HG03060 (cell line): ENCODE results near the gene RBM8A.

Experiments used
- ATAC-seq: cut with Tn5 transposase; IDR thresholded peaks from one replicate; pipeline ENCODE4 v1.9.1; 2021; ENCODE audit warnings: low read depth, moderate number of reproducible peaks; ENCODE audit not compliant: unreplicated experiment

Gene RBM8A

GRCh38 chr1:145918144-145918991 is 8.9 kb downstream of the RBM8A start, which contains the start of gene PEX11B:
TSS of gene PEX11B (minus strand) at chr1:145918717. CDS start at chr1:145918688, 29 bp downstream.
- ATAC-seq, result peak; percentile 51

- no peak for ATAC-seq
Observed at GRCh38 chr1:145917595-145917994, 9.7 kb downstream of the RBM8A start.

- no peak for ATAC-seq
Observed at GRCh38 chr1:145916745-145917144, 10.5 kb downstream of the RBM8A start.

GRCh38 chr1:145912128-145912641 is 15.1 kb downstream of the RBM8A start:
- ATAC-seq, result no peak

DNA sequence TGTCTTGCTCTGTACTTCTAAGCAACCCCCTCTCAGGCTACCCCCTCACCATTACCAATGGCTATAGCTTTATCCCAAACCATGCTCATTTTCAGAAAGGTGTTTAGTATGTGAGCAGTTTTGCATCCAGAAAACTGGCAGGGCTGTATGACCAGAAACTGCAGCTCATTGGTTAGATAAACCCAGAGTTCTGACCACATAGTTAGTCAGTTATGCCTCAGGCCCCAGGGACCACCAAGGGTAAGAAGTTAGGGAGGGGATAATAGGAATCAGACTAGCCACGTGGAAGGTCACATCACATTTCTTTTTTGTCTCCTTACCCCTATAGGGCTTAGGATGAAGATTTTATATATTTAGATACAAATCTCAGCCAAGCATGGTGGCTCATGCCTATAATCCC is 18.6 kb downstream of the RBM8A start:
- ATAC-seq, result no peak

- no peak for ATAC-seq
Observed at GRCh38 chr1:145906954-145907753, 20.1 kb downstream of the RBM8A start.

GRCh38 chr1:145901312-145902021 is 25.8 kb downstream of the RBM8A start:
- no peak for ATAC-seq

DNA sequence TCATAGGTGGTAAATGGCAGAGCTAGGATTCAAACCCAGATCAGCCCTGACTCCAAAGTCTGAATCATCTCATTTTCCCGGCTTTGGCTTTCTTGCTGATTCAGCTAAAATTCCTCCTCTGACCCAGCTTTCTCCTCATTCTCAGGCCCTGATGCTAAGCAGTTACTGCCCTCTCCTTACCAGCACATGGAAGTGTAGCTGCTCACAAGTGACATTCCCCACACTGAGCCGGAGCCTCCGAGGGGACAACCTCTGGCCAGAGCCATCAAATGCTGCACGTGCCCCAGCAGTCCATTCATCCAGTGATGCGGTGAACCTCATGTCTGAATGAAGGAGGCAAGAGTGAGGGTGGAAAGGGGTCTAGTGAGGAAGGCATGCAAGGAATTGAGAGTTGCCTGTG is 28.5 kb downstream of the RBM8A start:
- no peak for ATAC-seq

DNA sequence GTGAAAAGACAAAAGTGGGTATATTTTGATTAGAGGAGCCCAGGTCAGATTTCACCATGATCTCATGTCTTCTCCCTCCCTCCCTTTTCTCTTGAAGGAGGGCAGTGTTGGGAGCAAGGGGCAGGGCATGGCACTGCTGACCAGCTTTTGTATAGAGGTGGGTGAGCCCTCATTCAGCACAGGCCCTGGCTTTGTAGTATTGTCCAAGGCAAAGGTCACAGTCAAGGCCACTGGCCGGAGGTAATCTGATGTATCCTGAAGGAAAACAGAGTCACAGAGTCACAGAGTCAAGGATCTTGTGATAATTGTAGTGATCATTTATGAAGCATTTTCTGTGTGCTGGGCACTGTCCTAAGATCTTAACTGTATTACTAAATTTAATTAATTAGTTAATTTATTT is 29.3 kb downstream of the RBM8A start:
- ATAC-seq, result no peak

GRCh38 chr1:145895471-145895870 is 31.8 kb downstream of the RBM8A start:
- ATAC-seq, result no peak

DNA sequence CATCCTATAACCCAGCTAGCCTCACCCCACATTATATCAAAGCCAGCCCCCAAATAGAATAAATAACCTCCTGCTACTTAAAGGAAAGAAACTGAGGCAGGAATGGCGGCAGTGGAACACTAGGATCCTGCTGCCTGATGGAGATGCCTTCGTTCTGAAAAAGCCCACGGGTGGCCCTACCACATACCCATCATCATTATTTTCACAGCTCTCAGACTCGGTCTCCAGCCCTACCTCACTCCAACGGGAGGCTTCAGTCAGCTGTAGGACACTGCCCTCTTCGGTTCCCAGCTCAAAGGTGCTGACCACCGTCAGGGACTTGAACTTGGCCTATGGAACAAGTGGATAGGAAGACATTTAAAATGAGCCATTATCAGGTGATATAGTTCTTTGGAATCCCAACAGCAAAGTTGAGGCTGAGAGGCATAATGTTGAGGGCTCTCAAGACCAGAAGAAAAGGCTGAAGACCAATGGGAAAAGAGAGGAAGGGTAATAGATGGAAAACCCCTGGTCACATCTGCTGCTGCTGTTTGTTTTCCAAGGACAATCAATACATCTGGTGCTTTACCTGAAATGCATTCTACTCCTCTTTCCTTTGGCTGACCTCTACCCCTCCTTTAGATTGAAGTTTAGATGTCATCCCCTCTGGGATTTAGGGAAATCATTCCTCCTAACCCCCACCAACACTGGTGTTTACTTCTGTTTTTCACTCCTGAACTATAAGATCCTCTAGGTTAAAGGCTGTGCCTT is 33.8 kb downstream of the RBM8A start:
- ATAC-seq, result no peak

GRCh38 chr1:145892486-145893087 is 34.7 kb downstream of the RBM8A start:
- no peak for ATAC-seq

DNA sequence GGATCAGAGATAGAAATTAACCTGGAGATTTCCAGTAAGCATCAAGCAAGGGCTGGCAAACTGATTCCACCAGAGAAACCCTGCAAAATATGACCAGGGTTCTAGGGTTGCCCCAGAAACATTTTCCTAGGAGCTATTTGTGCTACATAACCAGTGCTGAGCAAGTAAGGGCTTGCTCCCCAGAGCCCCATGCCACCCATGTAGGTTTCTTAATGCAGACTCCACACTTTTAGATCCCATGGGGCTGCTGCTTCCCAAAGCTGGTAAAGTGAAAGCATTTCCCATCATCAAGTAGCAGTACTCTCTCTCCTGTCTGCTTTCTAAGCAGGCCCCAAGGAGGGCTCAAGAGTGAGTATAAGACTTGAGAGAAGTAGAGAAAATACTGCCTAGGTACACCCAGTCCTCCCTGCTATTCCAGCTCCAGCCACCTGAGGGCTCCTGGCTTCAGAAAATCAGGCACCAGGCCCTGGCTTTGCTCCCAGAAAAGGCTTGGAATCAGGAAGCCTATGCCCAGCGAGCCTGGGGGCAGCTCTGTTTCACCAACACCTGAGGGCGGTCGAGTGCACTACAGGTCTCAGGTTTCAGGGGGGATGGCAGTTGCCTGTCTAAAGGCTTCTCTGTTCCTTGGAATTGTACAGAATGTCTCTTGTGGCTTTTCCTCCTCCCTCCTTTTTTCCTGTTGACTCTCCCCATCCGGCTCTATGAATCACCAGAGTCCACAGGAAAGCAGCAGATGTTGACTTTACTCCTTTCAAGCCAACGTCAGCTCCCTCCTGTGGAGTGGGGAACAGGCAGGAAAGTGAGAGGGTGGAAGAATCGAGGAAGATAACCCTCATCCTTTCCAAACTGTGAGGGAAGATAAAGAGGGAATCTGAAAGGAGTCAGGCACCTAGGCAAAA is 35.4 kb downstream of the RBM8A start:
- ATAC-seq, result no peak

GRCh38 chr1:145891143-145891542 is 36.1 kb downstream of the RBM8A start:
- no peak for ATAC-seq

DNA sequence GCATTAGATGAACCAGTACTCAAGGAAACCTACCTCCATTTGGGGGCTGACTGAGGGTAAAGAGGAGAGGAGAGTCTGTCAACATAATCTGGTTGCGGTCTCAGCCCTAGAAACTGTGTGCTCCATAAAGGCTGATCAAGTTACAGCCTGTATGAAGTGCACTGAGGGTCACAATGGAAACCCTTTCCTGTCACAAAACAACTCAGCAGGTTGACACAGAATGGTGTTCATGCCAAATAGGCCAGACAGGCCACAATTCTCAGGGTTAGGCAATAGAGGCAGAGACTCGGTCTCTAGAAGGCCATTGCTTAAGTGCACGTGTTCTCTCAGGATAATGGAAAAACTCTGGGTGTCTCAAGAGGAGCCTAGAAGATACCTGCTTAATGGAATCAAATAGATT is 37.6 kb downstream of the RBM8A start:
- no peak for ATAC-seq

GRCh38 chr1:145887631-145888030 is 39.7 kb downstream of the RBM8A start:
- no peak for ATAC-seq

GRCh38 chr1:145886816-145887215 is 40.5 kb downstream of the RBM8A start:
- no peak for ATAC-seq

GRCh38 chr1:145886390-145886789 is 40.9 kb downstream of the RBM8A start:
- no peak for ATAC-seq
